Endothelial cell of umbilical vein (primary cell): ENCODE measurements around the gene ATXN7L1. TPM values are rescaled to one million over a fixed set of nuclear protein-coding genes. Genes with fewer than 3 reads are reported as not detected.
A peak's percentile ranks its signal among the peaks of the same experiment; 100 is the strongest.

Source experiments
- BruUV-seq: library from RNA; stranded (reverse); fragments of 400-500 nt; replicated peaks from 2 replicates; lab custom pipeline; 2021; lab: Mats Ljungman, UMichigan
- CTCF ChIA-PET: fragments of 300-600, 350-600 bp; sonication (Branson Sonifier 250); formaldehyde crosslinking; loops from one replicate; lab custom pipeline; 2021; ENCODE audit warnings: antibody characterized with exemption, inconsistent platforms; lab: Charles Lee
- POLR2A ChIA-PET: fragments of 300-600, 350-600 bp; sonication (Branson Sonifier 250); formaldehyde crosslinking; loops from one replicate; lab custom pipeline; 2021; ENCODE audit warnings: antibody characterized with exemption, inconsistent platforms; lab: Charles Lee
- DNase-seq: peaks from one replicate; pipeline ENCODE4 v3.0.0-alpha.2; 2011; ENCODE audit warnings: low read depth, low spot score
- FAIRE-seq: peaks from 2 replicates; lab custom pipeline; 2011; peaks lifted over from hg19 to GRCh38; lab: Jason Lieb, UNC
- H2AFZ ChIP-seq: 2 replicates; pipeline ENCODE4 v1.6.0; 2012; ENCODE audit warnings: low read depth, low read length, control low read depth, inconsistent platforms
- H3K27ac ChIP-seq: 2 replicates; pipeline ENCODE4 v1.5.1; 2011; ENCODE audit warnings: low read depth, mild to moderate bottlenecking, control low read depth, low read length, moderate library complexity; ENCODE audit not compliant: insufficient read depth
- H3K27me3 ChIP-seq, 2 experiments: 2 replicates each; pipeline versions ENCODE4 v1.6.0 to v1.6.1; 2011; ENCODE audit warnings: low read length in 2 of 2, mixed read lengths in 1 of 2; ENCODE audit not compliant: control insufficient read depth in 2 of 2, insufficient read depth in 2 of 2
- H3K36me3 ChIP-seq, 2 experiments: 2 replicates in 1 of 2; 3 replicates in 1 of 2; pipeline ENCODE4 v1.5.1; 2011; ENCODE audit warnings: low read length in 2 of 2, mild to moderate bottlenecking in 1 of 2, moderate library complexity in 1 of 2; ENCODE audit not compliant: control insufficient read depth in 2 of 2, insufficient read depth in 2 of 2; ENCODE audit errors: extremely low read depth in 1 of 2
- H3K4me1 ChIP-seq: 3 replicates; pipeline ENCODE4 v1.5.1; 2011; ENCODE audit warnings: mild to moderate bottlenecking, low read length; ENCODE audit not compliant: control insufficient read depth, insufficient read depth; ENCODE audit errors: extremely low read depth
- H3K4me2 ChIP-seq: 2 replicates; pipeline ENCODE4 v1.6.1; 2011; ENCODE audit warnings: low read length, control low read depth, mixed read lengths; ENCODE audit not compliant: insufficient read depth
- H3K4me3 ChIP-seq, 3 experiments: fragments of 200-600 bp in 1 of 3; sonication (generic), shearing (Covaris generic) in 1 of 3; replicated peaks in 1 of 3; 2 replicates each; pipeline ENCODE4 v1.5.1; 2011 to 2016; ENCODE audit warnings: control low read depth in 3 of 3, low read length in 3 of 3, mild to moderate bottlenecking in 2 of 3, inconsistent platforms in 1 of 3, low read depth in 1 of 3, moderate library complexity in 1 of 3; ENCODE audit not compliant: insufficient read depth in 1 of 3
- H3K79me2 ChIP-seq: 2 replicates; pipeline ENCODE4 v1.6.0; 2012; ENCODE audit warnings: low read length, inconsistent platforms; ENCODE audit not compliant: control insufficient read depth, insufficient read depth
- H3K9ac ChIP-seq: replicated peaks from 2 replicates; pipeline ENCODE3; 2011; ENCODE audit warnings: low read length, control low read depth; ENCODE audit not compliant: insufficient read depth; ENCODE audit errors: extremely low read depth
- H3K9me1 ChIP-seq: replicated peaks from 3 replicates; pipeline ENCODE4 v1.6.0; 2011; ENCODE audit warnings: mild to moderate bottlenecking, low read length; ENCODE audit not compliant: control insufficient read depth, insufficient read depth; ENCODE audit errors: extremely low read depth
- H3K9me3 ChIP-seq: replicated peaks from 2 replicates; pipeline ENCODE4 v1.5.1; 2012; ENCODE audit warnings: low read length, inconsistent platforms; ENCODE audit not compliant: control insufficient read depth, insufficient read depth
- H4K20me1 ChIP-seq: replicated peaks from 2 replicates; pipeline ENCODE3; 2011; ENCODE audit warnings: mild to moderate bottlenecking, low read length; ENCODE audit not compliant: control insufficient read depth, insufficient read depth; ENCODE audit errors: extremely low read depth
- FOS ChIP-seq: IDR thresholded peaks from 2 replicates; pipeline ENCODE4 v1.6.1; 2011; ENCODE audit warnings: mild to moderate bottlenecking, low read length, moderate library complexity, borderline replicate concordance; ENCODE audit not compliant: insufficient read depth
- MYC ChIP-seq: IDR thresholded peaks from one replicate; pipeline ENCODE4 v1.6.1; 2011; ENCODE audit warnings: mild to moderate bottlenecking, low read depth, low read length
- POLR2A ChIP-seq: IDR thresholded peaks from 2 replicates; pipeline ENCODE4 v1.6.1; 2012; ENCODE audit warnings: low read depth, mild to moderate bottlenecking, control low read depth, low read length
- POLR2AphosphoS5 ChIP-seq: IDR thresholded peaks from 2 replicates; pipeline ENCODE4 v1.6.1; 2012; ENCODE audit warnings: low read depth, mild to moderate bottlenecking, control low read depth, low read length, moderate library complexity; ENCODE audit not compliant: insufficient read depth
- dilution Hi-C: fragments of 300-500 bp; cut with MboI; formaldehyde crosslinking; loops from one replicate; pipeline ENCODE4 v1.15.0; 2019; ENCODE audit warnings: low sequenced_read_pairs; ENCODE audit not compliant: extremely low pct_ligation_motif_present
- intact Hi-C: fragments of 100-400 bp; cut with micrococcal nuclease; formaldehyde crosslinking; loops from one replicate; pipeline ENCODE4 v1.10.0; 2022
- polyA plus RNA-seq, 4 experiments: library from polyadenylated mRNA; depleted of rRNA in 3 of 4; stranded (reverse) in 3 of 4; unstranded in 1 of 4; fragments of >200 nt; gene quantifications; 2 replicates each; pipeline versions ENCODE4 v1.2.1 to v1.2.3, GENCODE V29; 2011 to 2012; ENCODE audit warnings: missing spikeins in 1 of 4
- total RNA-seq: library from RNA; stranded (reverse); gene quantifications from 2 replicates; pipeline ENCODE4 v1.2.3, GENCODE V29; 2021
- TF ChIP-seq, protein P1 (sequence below): IDR thresholded peaks from 2 replicates; pipeline ENCODE4 v1.6.1; 2011; ENCODE audit not compliant: insufficient read depth, insufficient read length
- TF ChIP-seq, protein P2 (sequence below), 2 donors: IDR thresholded peaks; 1 replicate in 1 of 2; 2 replicates in 1 of 2; pipeline ENCODE4 v1.5.1; 2011; ENCODE audit warnings: low read length in 2 of 2, mild to moderate bottlenecking in 2 of 2, moderate library complexity in 2 of 2, control low read depth in 1 of 2, inconsistent platforms in 1 of 2, low read depth in 1 of 2; ENCODE audit not compliant: insufficient read depth in 1 of 2; ENCODE audit errors: extremely low read depth in 1 of 2

The ATXN7L1 gene
- total and polyA plus RNA-seq, 2 donors (not counting 3 experiments of a cell fraction or from before 2014, with no cell fraction given) = 4.6 to 15.6 TPM

DNA sequence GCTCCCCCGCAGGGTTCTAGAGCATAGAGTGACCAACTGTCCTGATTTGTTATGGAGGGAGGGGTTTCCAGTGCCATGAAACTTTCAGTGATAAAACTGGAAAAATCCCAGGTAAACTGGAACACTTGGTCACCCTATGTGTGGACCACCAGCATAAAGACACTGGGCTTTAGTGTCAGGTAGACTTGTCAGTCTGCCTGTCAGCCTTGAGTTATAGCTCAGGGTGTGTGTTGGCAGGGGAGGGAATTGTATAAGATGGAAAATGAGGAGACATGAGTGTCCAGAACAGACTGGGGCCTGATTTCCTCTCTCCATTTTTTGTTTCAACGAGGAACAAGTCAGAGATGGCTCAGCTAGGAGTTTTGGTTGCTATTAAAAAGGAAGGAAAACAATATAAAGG, 284.9 kb downstream of the ATXN7L1 start:
- dilution Hi-C loops = no loop called here
- CTCF ChIA-PET = interaction anchor here (0.6 to 2.2 kb wide), 7 partner anchors 10 to 708 kb away, joined by 3 to 7 read pairs (median 5); partner anchors contain the start of genes EFCAB10 and RINT1
- peak; percentile 52 for FAIRE-seq

More for the DNA sequence above, 284.9 kb downstream of the ATXN7L1 start:
- TF ChIP-seq, protein P1, sequence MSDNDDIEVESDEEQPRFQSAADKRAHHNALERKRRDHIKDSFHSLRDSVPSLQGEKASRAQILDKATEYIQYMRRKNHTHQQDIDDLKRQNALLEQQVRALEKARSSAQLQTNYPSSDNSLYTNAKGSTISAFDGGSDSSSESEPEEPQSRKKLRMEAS = no peak
- no peak for TF ChIP-seq POLR2AphosphoS5
- no peak for TF ChIP-seq MYC
- TF ChIP-seq POLR2A = no peak
- TF ChIP-seq, protein P2, sequence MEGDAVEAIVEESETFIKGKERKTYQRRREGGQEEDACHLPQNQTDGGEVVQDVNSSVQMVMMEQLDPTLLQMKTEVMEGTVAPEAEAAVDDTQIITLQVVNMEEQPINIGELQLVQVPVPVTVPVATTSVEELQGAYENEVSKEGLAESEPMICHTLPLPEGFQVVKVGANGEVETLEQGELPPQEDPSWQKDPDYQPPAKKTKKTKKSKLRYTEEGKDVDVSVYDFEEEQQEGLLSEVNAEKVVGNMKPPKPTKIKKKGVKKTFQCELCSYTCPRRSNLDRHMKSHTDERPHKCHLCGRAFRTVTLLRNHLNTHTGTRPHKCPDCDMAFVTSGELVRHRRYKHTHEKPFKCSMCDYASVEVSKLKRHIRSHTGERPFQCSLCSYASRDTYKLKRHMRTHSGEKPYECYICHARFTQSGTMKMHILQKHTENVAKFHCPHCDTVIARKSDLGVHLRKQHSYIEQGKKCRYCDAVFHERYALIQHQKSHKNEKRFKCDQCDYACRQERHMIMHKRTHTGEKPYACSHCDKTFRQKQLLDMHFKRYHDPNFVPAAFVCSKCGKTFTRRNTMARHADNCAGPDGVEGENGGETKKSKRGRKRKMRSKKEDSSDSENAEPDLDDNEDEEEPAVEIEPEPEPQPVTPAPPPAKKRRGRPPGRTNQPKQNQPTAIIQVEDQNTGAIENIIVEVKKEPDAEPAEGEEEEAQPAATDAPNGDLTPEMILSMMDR (IDR thresholded peaks at IDR 0.05; ENCODE audit: extremely low read depth in 1 of 2, insufficient read depth in 1 of 2, low read depth in 1 of 2, low read length in 2 of 2) = no peak
- no peak for TF ChIP-seq FOS
- Histone ChIP-seq H4K20me1 (no peaks in the 10 kb centered on the region), H3K27me3 (no peaks in the 10 kb centered on the region), H3K9ac (no peak overlapping the region), H3K4me3 (no peak overlapping the region), H3K9me3 (no peaks in the 10 kb centered on the region), H3K79me2 (no peaks in the 10 kb centered on the region), H3K27ac (no peak overlapping the region), H2AFZ (peak overlapping the region; percentile 77), H3K9me1 (no peaks in the 10 kb centered on the region), H3K4me2 (no peak overlapping the region), H3K36me3 (no peaks in the 10 kb centered on the region), H3K4me1 (peaks cover 8% of the 10 kb centered on the region)
- POLR2A ChIA-PET = no interaction called here
- no TSS peak for BruUV-seq
- intact Hi-C loops = no loop called here
- DNase-seq = peak; percentile 46
